B cell (primary cell): ENCODE results near the gene PARD6G. TPM values are rescaled to one million over a fixed set of nuclear protein-coding genes. Genes with fewer than 3 reads are reported as not detected.

Source experiments
- ATAC-seq: fragments of 200-7000 bp; cut with Tn5 transposase; one replicate; pipeline ENCODE4 v1.10.0; 2021; ENCODE audit warnings: low read depth, mild to moderate bottlenecking, moderate number of reproducible peaks, moderate library complexity
- CTCF ChIA-PET: fragments of 350-600 bp; sonication (Branson Sonifier 250); formaldehyde crosslinking; loops from one replicate; lab custom pipeline; 2021; ENCODE audit warnings: antibody characterized with exemption, inconsistent platforms; lab: Charles Lee
- POLR2A ChIA-PET: fragments of 350-600 bp; sonication (Branson Sonifier 250); formaldehyde crosslinking; loops from one replicate; lab custom pipeline; 2021; ENCODE audit warnings: antibody characterized with exemption; lab: Charles Lee
- DNase-seq: peaks from one replicate; pipeline ENCODE4 v3.0.0; 2013
- H2AFZ ChIP-seq: 2 replicates; pipeline ENCODE4 v1.6.1; 2012; ENCODE audit warnings: mild to moderate bottlenecking, low read depth, low read length; ENCODE audit not compliant: insufficient read depth, poor library complexity, severe bottlenecking
- H3K27ac ChIP-seq, 2 donors: 1 replicate in 1 of 2; 2 replicates in 1 of 2; pipeline ENCODE4 v1.5.1; 2012 to 2013; ENCODE audit warnings: low read length in 2 of 2, mild to moderate bottlenecking in 2 of 2, moderate library complexity in 1 of 2
- H3K27me3 ChIP-seq, 4 experiments: fragments of 200-600 bp in 1 of 4; sonication (generic) in 1 of 4; replicated peaks in 1 of 4; 1 replicate in 2 of 4; 2 replicates in 2 of 4; pipeline versions ENCODE4 v1.6.1 to v1.7.0; 2013 to 2016; ENCODE audit warnings: low read length in 3 of 4, mild to moderate bottlenecking in 2 of 4, mixed read lengths in 1 of 4, moderate library complexity in 1 of 4; ENCODE audit not compliant: insufficient read depth in 4 of 4, control insufficient read depth in 3 of 4; ENCODE audit errors: control extremely low read depth in 1 of 4
- H3K36me3 ChIP-seq, 2 experiments: replicated peaks in 1 of 2; 1 replicate in 1 of 2; 2 replicates in 1 of 2; pipeline versions ENCODE4 v1.6.1 to v1.7.1; 2013; ENCODE audit warnings: low read length in 1 of 2; ENCODE audit not compliant: insufficient read depth in 2 of 2, control insufficient read depth in 1 of 2; ENCODE audit errors: control extremely low read depth in 1 of 2, extremely low read depth in 1 of 2
- H3K4me1 ChIP-seq, 2 donors: fragments of 200-600 bp in 1 of 2; sonication (generic) in 1 of 2; 1 replicate in 1 of 2; 2 replicates in 1 of 2; pipeline versions ENCODE4 v1.5.1 to v1.6.1; 2013 to 2017; ENCODE audit warnings: low read length in 2 of 2; ENCODE audit not compliant: control insufficient read depth in 2 of 2, insufficient read depth in 2 of 2
- H3K4me2 ChIP-seq: replicated peaks from 2 replicates; pipeline ENCODE3; 2012; ENCODE audit warnings: mild to moderate bottlenecking, low read depth, low read length; ENCODE audit not compliant: poor library complexity, severe bottlenecking
- H3K4me3 ChIP-seq, 5 experiments: fragments of 200-600 bp in 1 of 5; sonication (generic) in 1 of 5; 1 replicate in 3 of 5; 2 replicates in 2 of 5; pipeline versions ENCODE4 v1.5.1 to v1.7.0; 2011 to 2016; ENCODE audit warnings: low read length in 4 of 5, mild to moderate bottlenecking in 4 of 5, low read depth in 2 of 5, control low read depth in 1 of 5, moderate library complexity in 1 of 5; ENCODE audit not compliant: insufficient read depth in 1 of 5; ENCODE audit errors: control extremely low read depth in 1 of 5, extremely low read depth in 1 of 5
- H3K79me2 ChIP-seq: fragments of 200-600 bp; sonication (generic); one replicate; pipeline ENCODE4 v1.6.0; 2016; ENCODE audit warnings: low read length; ENCODE audit not compliant: control insufficient read depth, insufficient read depth
- H3K9ac ChIP-seq: fragments of 200-600 bp; sonication (generic); 2 replicates; pipeline ENCODE4 v1.6.1; 2017; ENCODE audit warnings: mild to moderate bottlenecking, low read length, moderate library complexity
- H3K9me3 ChIP-seq, 3 donors: one replicate each; pipeline versions ENCODE4 v1.6.1 to v1.7.1; 2013; ENCODE audit warnings: low read length in 2 of 3; ENCODE audit not compliant: control insufficient read depth in 2 of 3, insufficient read depth in 1 of 3; ENCODE audit errors: control extremely low read depth in 1 of 3
- H4K20me1 ChIP-seq: 2 replicates; pipeline ENCODE4 v1.6.0; 2012; ENCODE audit warnings: mild to moderate bottlenecking, low read length; ENCODE audit not compliant: insufficient read depth, control insufficient read depth, poor library complexity, severe bottlenecking
- H3K27ac Mint-ChIP-seq: one replicate; pipeline ENCODE4 v1.8.0; 2021; ENCODE audit warnings: mixed read lengths
- H3K27me3 Mint-ChIP-seq: one replicate; pipeline ENCODE4 v1.8.0; 2021; ENCODE audit warnings: mixed read lengths
- H3K4me1 Mint-ChIP-seq: one replicate; pipeline ENCODE4 v1.8.0; 2021; ENCODE audit warnings: mixed read lengths
- H3K4me3 Mint-ChIP-seq: one replicate; pipeline ENCODE4 v1.8.0; 2021; ENCODE audit warnings: mixed read lengths
- H3K9me3 Mint-ChIP-seq: one replicate; pipeline ENCODE4 v1.8.0; 2022; ENCODE audit warnings: mixed read lengths; ENCODE audit not compliant: insufficient read depth
- CTCF ChIP-seq: fragments of 200-600 bp; IDR thresholded peaks from one replicate; pipeline ENCODE4 v1.8.0; 2022; ENCODE audit warnings: antibody characterized with exemption, mild to moderate bottlenecking
- EZH2 ChIP-seq: IDR thresholded peaks from 2 replicates; pipeline ENCODE4 v1.6.1; 2012; ENCODE audit warnings: borderline replicate concordance, low read depth, mild to moderate bottlenecking, moderate library complexity, low read length; ENCODE audit not compliant: insufficient read depth, poor library complexity, severe bottlenecking
- WGBS: methylation state at CpG from one replicate; pipeline ENCODE4 v1.1.5; 2013; ENCODE audit warnings: missing lambda C conversion rate; ENCODE audit not compliant: insufficient coverage; 5-methylcytosine and 5-hydroxymethylcytosine counted together
- intact Hi-C: fragments of 100-400 bp; cut with micrococcal nuclease; formaldehyde crosslinking; loops from one replicate; pipeline ENCODE4 v1.10.0; 2022
- polyA plus RNA-seq: library from polyadenylated mRNA; depleted of rRNA; stranded (reverse); fragments of >200 nt; gene quantifications from 2 replicates; pipeline ENCODE4 v1.2.3, GENCODE V29; 2012
- total RNA-seq, 2 donors: library from RNA; stranded (reverse); fragments of 120-200 nt in 1 of 2; gene quantifications; 1 replicate in 1 of 2; 2 replicates in 1 of 2; pipeline versions ENCODE4 v1.2.3 to v1.2.4, GENCODE V29; 2013 to 2022

Gene PARD6G
- total and polyA plus RNA-seq, 2 donors (not counting 1 experiment from before 2014, with no cell fraction given) = not detected

GRCh38 chr18:80210312-80211083, 36.8 kb downstream of the PARD6G start:
- ChIA-PET CTCF (no interaction called here), POLR2A (no interaction called here)
- Histone ChIP-seq H3K9me3 (peaks cover 0 to 9% (median 3%) of the 10 kb centered on the region in 3 donors), H3K27ac (no peak overlapping the region), H3K4me3 (no peak overlapping the region), H3K4me2 (no peak overlapping the region), H3K36me3 (no peaks in the 10 kb centered on the region), H3K27me3 (peaks cover 0 to 8% (median 2%) of the 10 kb centered on the region in 4 experiments), H4K20me1 (no peaks in the 10 kb centered on the region), H3K4me1 (no peaks in the 10 kb centered on the region), H3K9ac (no peak overlapping the region), H3K79me2 (no peaks in the 10 kb centered on the region), H2AFZ (no peak overlapping the region)
- ATAC-seq = no peak
- DNase-seq = no peak
- Mint-ChIP-seq H3K27me3 (peaks cover 27% of the 10 kb centered on the region), H3K9me3 (peaks cover 3% of the 10 kb centered on the region), H3K4me1 (no peaks in the 10 kb centered on the region), H3K4me3 (no peak overlapping the region), H3K27ac (no peak overlapping the region)
- 24% methylated on average over 2 of the region's 6 CpGs for WGBS
- no peak for TF ChIP-seq CTCF
- TF ChIP-seq EZH2 = no peak
- intact Hi-C loops = no loop called here

- Histone ChIP-seq H3K27me3 (peaks cover 0 to 15% (median 4%) of the 10 kb centered on the region in 4 experiments), H3K9me3 (peaks cover 0 to 2% (median 0%) of the 10 kb centered on the region in 3 donors), H3K4me2 (no peak overlapping the region), H3K4me1 (no peaks in the 10 kb centered on the region), H3K9ac (no peak overlapping the region), H3K4me3 (no peak overlapping the region), H3K36me3 (no peaks in the 10 kb centered on the region), H3K79me2 (no peaks in the 10 kb centered on the region), H3K27ac (no peak overlapping the region), H2AFZ (no peak overlapping the region), H4K20me1 (no peaks in the 10 kb centered on the region)
- ATAC-seq = no peak
- Mint-ChIP-seq H3K27me3 (peaks cover 35% of the 10 kb centered on the region), H3K4me3 (no peak overlapping the region), H3K4me1 (no peaks in the 10 kb centered on the region), H3K9me3 (no peaks in the 10 kb centered on the region), H3K27ac (no peak overlapping the region)
- CTCF ChIA-PET = no interaction called here
- POLR2A ChIA-PET = no interaction called here
- TF ChIP-seq EZH2 = no peak
- no peak for DNase-seq
- intact Hi-C loops = no loop called here
- WGBS = 100% methylated on average over 1 of the region's 4 CpGs
These were observed 38.7 kb downstream of the PARD6G start for GRCh38 chr18:80208620-80209019.
